ENCODE measurements around the gene LCN6.

DNA sequence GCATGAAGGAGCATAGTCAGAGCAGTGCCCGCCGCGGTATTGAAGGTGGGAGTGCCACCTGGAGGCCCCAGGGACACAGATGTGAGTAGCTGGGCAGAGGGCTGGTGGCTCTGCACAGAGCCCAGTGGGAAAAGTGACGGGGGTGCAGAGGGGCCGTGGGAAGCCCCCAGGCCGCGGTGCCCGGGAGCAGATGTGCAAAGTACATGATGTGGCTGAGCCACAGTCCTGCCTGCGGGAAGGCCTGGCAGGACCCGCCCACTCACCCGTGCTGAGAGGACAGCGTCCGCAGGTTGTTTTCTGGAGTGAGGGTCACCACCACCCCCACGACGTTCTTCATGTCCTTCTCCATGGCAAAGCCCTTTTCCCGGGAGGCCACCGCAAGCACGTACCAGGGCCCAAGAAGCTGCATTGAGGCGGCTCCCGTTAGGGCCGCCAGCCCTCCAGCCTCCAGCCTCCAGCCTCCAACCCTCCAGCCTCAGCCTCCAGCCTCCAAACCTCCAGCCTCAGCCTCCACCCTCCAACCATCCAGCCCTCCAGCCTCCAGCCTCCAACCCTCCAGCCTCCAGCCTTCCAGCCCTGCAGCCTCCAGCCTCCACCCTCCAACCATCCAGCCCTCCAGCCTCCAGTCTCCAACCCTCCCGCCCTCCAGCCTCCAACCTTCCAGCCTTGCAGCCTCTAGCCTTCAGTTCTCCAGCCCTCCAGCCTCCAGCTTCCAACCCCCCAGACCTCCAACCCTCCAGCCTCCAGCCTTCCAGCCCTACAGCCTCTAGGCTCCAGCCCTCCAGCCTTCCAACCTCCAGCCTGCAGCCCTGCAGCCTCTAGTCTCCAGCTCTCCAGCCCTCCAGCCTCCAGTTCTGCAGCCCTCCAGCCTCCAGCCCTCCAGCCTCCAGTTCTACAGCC lies 914 bp downstream of the LCN6 start:
- TF ChIP-seq, protein P1, sequence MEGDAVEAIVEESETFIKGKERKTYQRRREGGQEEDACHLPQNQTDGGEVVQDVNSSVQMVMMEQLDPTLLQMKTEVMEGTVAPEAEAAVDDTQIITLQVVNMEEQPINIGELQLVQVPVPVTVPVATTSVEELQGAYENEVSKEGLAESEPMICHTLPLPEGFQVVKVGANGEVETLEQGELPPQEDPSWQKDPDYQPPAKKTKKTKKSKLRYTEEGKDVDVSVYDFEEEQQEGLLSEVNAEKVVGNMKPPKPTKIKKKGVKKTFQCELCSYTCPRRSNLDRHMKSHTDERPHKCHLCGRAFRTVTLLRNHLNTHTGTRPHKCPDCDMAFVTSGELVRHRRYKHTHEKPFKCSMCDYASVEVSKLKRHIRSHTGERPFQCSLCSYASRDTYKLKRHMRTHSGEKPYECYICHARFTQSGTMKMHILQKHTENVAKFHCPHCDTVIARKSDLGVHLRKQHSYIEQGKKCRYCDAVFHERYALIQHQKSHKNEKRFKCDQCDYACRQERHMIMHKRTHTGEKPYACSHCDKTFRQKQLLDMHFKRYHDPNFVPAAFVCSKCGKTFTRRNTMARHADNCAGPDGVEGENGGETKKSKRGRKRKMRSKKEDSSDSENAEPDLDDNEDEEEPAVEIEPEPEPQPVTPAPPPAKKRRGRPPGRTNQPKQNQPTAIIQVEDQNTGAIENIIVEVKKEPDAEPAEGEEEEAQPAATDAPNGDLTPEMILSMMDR (IDR thresholded peaks at IDR 0.05) = no peak
- no peak for TF ChIP-seq POLR2A (IDR thresholded peaks at IDR 0.05)
